AG09309 (cell line): ENCODE data around the gene FH.

Experiments
- DNase-seq: peaks from one replicate; pipeline ENCODE4 v3.0.0-alpha.2; 2010; ENCODE audit warnings: low read depth
- H3K4me3 ChIP-seq: 2 replicates; pipeline ENCODE4 v1.5.1; 2011; ENCODE audit warnings: mild to moderate bottlenecking, low read depth, low read length, moderate library complexity; ENCODE audit not compliant: control insufficient read depth
- CTCF ChIP-seq: IDR thresholded peaks from 2 replicates; pipeline ENCODE4 v1.5.1; 2011; ENCODE audit warnings: mild to moderate bottlenecking, low read depth, low read length, inconsistent platforms; ENCODE audit not compliant: insufficient read depth, control insufficient read depth; ENCODE audit errors: missing control alignments

Gene FH

DNA sequence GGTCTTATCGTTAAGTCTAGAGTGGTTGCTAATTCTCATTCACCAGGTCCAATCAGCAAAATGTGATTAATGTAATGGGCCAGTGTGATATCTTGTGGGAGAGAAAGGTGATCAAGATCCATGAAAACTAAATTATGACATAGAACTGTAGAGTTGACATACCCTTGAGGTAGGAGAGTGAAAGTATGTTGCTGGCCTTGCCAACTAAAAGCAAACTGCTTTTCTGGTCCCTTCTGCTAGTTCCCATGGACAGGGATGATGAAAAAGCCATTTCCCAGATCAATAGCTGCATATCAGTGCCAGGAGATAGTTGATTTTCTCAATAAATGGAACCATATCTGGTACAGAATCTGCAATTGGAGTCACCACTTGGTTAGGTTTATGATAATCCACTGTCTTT lies 65.8 kb downstream of the FH start:
- H3K4me3 ChIP-seq = no peak overlapping the region
- TF ChIP-seq CTCF = no peak

DNA sequence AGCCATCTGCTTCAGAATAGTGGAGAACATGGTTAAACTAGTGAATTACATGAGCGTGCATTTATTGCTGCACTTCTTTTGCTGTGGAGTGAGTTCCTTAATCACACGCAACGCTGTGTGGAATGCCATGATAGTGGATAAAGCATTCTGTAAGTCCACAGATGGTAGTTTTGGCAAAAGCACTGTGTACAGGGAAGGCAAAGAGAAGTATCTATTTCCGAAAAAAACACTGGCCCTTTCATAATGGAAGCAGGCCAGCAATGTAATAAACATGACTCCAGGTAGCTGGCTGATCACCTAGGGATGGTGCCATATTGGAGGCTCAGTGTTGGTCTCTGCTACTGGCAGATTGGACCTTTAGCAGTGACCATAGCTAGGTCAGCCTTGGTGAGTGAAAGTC lies 67.6 kb downstream of the FH start:
- no peak for TF ChIP-seq CTCF
- no peak overlapping the region for H3K4me3 ChIP-seq
- no peak for DNase-seq

More for the DNA sequence above, 65.8 kb downstream of the FH start:
- DNase-seq = no peak
